Stimulated activated naive B cell treated with anti-CD40 and anti-IgM and Interleukin-4, amounts not matched to agents 10 μg/mL and 1 μg/mL and 100 μg/mL, for 72 hours (primary cell): ENCODE results near the gene KLHL22.
"Not testable (repeated sequence)": the region's sequence is repeated elsewhere in the genome, so short reads cannot be mapped to it uniquely, and the experiment has no call there.

Experiments used
- ATAC-seq, 2 donors: fragments of 150-1000 bp; cut with Tn5 transposase; replicated peaks; 2 replicates each; pipeline ENCODE4 v1.10.0; 2021; ENCODE audit warnings: moderate library complexity in 1 of 2
- DNase-seq: peaks from one replicate; pipeline ENCODE4 v3.0.0; 2021
- H3K27ac Mint-ChIP-seq: one replicate; pipeline ENCODE4 v1.8.0; 2022; ENCODE audit warnings: mild to moderate bottlenecking, mixed read lengths
- H3K27me3 Mint-ChIP-seq, 2 donors: one replicate each; pipeline ENCODE4 v1.8.0; 2022; ENCODE audit warnings: mixed read lengths in 2 of 2
- H3K36me3 Mint-ChIP-seq, 2 donors: one replicate each; pipeline ENCODE4 v1.8.0; 2022; ENCODE audit warnings: mixed read lengths in 2 of 2, mild to moderate bottlenecking in 1 of 2
- H3K4me1 Mint-ChIP-seq, 2 donors: one replicate each; pipeline ENCODE4 v1.8.0; 2022; ENCODE audit warnings: mixed read lengths in 2 of 2, mild to moderate bottlenecking in 1 of 2
- H3K4me3 Mint-ChIP-seq, 2 donors: one replicate each; pipeline ENCODE4 v1.8.0; 2022; ENCODE audit warnings: mild to moderate bottlenecking in 2 of 2, mixed read lengths in 2 of 2, moderate library complexity in 1 of 2
- H3K9me3 Mint-ChIP-seq, 2 donors: one replicate each; pipeline ENCODE4 v1.8.0; 2022; ENCODE audit warnings: mixed read lengths in 2 of 2, mild to moderate bottlenecking in 1 of 2

The KLHL22 gene

DNA sequence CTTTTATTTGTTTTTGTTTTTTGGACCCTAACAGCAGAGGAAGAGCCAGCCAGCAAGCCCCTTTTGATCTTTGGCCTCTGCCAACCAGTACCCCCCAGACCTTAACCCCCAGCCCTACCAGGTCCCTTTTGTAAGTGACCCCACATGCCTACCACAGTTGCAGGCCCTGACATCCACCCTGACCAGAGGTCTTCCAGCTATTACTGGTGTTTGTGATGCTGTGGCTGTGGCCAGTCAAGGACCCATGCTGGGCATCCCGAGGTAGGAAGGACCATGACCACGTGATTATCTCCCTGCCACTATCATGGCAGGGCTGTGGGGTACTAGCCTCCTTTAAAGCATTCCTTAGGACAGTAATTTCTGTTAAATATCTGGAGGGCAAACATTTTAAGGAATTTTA lies 20.8 kb upstream of the KLHL22 start:
- no peaks in the 10 kb centered on the region for H3K9me3 Mint-ChIP-seq
- no peak overlapping the region for H3K27ac Mint-ChIP-seq
- peaks cover 21 to 44% of the 10 kb centered on the region in 2 donors for H3K36me3 Mint-ChIP-seq
- peaks cover 38 to 68% of the 10 kb centered on the region in 2 donors for H3K4me1 Mint-ChIP-seq
- H3K4me3 Mint-ChIP-seq, result no peak overlapping the region
- ATAC-seq, result no peak
- DNase-seq, result no peak
- H3K27me3 Mint-ChIP-seq, result no peaks in the 10 kb centered on the region

DNA sequence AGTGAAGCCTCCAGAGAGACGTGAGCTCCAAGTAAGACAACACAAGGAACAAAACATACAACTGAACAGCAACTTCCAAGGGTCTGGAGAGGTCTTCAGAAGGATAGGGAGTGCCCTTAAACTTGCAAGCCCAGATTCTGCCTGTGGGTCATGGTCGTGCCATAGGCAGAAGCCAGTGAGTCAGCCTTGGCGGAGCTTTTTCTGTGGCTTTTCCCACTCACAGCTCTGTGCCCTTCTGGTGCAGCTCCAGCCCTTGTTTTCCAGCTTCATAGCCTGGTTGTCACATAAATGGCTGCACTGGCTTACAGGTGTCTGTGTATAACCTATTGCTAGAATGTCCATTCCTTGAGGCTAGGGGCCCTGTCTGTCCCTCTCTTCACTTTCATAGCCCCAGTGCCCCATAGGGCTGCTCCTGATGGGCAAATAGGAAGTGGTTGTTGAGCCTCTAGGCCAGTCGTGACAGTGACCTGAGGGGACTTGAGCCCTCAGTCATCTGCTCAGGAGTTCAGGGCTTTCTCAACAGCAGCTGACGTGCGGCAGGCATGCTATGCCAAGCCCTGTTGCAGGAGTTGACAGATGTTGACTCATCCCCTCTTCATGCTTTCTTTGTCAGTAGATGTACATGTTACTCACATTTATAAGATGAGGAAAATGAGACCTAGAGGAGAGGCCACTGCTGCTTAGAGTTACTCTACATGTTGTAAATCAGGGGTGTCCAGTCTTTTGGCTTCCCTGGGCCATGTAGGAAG lies 19.2 kb upstream of the KLHL22 start:
- H3K9me3 Mint-ChIP-seq, result no peaks in the 10 kb centered on the region
- no peak for ATAC-seq

DNA sequence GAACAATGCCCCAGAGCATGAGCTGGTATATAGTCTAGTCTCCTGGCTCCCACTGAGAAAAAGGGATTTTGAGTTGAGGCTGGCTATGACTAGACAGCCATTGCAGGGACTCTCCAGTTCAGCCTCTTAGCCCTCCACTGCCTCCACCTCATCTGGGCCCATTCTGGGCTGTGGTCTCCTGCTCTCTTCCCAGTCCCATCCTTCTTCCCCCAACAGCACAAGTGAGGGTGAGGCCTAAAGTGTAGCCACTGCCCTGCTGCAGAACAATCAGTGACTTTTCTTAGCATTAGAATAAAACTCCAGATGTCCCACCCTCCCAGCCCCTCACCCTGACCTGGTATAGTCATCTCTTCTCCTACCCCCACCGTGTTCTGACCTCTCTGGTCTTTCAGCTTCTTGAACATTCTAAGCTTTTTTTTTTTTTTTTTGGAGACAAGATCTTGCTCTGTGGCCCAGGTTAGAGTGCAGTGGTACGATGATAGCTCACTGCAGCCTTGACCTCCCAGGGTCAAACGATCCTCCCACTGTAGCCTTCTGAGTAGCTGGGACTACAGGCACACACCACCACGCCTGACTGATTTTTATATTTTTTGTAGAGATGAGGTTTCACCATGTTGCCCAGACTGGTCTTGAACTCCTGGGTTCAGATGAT lies 16.1 kb upstream of the KLHL22 start:
- Mint-ChIP-seq H3K4me1 (peaks cover 51 to 76% of the 10 kb centered on the region in 2 donors), H3K27ac (peak overlapping the region; percentile 69), H3K4me3 (peak overlapping the region; percentile 28 to 34), H3K36me3 (peaks cover 4 to 42% of the 10 kb centered on the region in 2 donors), H3K27me3 (no peaks in the 10 kb centered on the region), H3K9me3 (no peaks in the 10 kb centered on the region)
- DNase-seq, result no peak
- no peak for ATAC-seq

More for the DNA sequence above, 19.2 kb upstream of the KLHL22 start:
- no peak for DNase-seq
- Mint-ChIP-seq H3K4me3 (no peak overlapping the region), H3K27me3 (no peaks in the 10 kb centered on the region), H3K27ac (no peak overlapping the region), H3K4me1 (peaks cover 41 to 75% of the 10 kb centered on the region in 2 donors), H3K36me3 (peaks cover 12 to 42% of the 10 kb centered on the region in 2 donors)

- peak overlapping the region; percentile 37 to 39 for H3K4me3 Mint-ChIP-seq
- DNase-seq (no peak), ATAC-seq (no peak)
- peaks cover 51 to 78% of the 10 kb centered on the region in 2 donors for H3K4me1 Mint-ChIP-seq
- peak overlapping the region; percentile 42 for H3K27ac Mint-ChIP-seq
- H3K9me3 Mint-ChIP-seq, result no peaks in the 10 kb centered on the region
- H3K36me3 Mint-ChIP-seq, result peaks cover 4 to 42% of the 10 kb centered on the region in 2 donors
- no peaks in the 10 kb centered on the region for H3K27me3 Mint-ChIP-seq
Observed at GRCh38 chr22:20510811-20511577, 15.4 kb upstream of the KLHL22 start.

GRCh38 chr22:20509344-20510047 lies 13.9 kb upstream of the KLHL22 start:
- peaks cover 4 to 34% of the 10 kb centered on the region in 2 donors for H3K36me3 Mint-ChIP-seq
- peak overlapping the region; percentile 98 to 99 for H3K4me3 Mint-ChIP-seq
- H3K27me3 Mint-ChIP-seq, result no peaks in the 10 kb centered on the region
- no peaks in the 10 kb centered on the region for H3K9me3 Mint-ChIP-seq
- H3K4me1 Mint-ChIP-seq, result peaks cover 49 to 71% of the 10 kb centered on the region in 2 donors
- ATAC-seq, result peak; percentile 57 to 60
- peak overlapping the region; percentile 99 for H3K27ac Mint-ChIP-seq
- peak; percentile 22 for DNase-seq

- H3K4me1 Mint-ChIP-seq, result peaks cover 46 to 64% of the 10 kb centered on the region in 2 donors
- DNase-seq (no peak), ATAC-seq (no peak)
- no peaks in the 10 kb centered on the region for H3K9me3 Mint-ChIP-seq
- H3K36me3 Mint-ChIP-seq, result peaks cover 4 to 31% of the 10 kb centered on the region in 2 donors
- peak overlapping the region; percentile 98 to 99 for H3K4me3 Mint-ChIP-seq
- H3K27ac Mint-ChIP-seq, result peak overlapping the region; percentile 99
- no peaks in the 10 kb centered on the region for H3K27me3 Mint-ChIP-seq
Observed at GRCh38 chr22:20508815-20509271, 13.2 kb upstream of the KLHL22 start.

- not testable (repeated sequence) for ATAC-seq, DNase-seq, H3K9me3 Mint-ChIP-seq, H3K27me3 Mint-ChIP-seq
- Mint-ChIP-seq H3K27ac (peak overlapping the region; percentile 99), H3K4me3 (peak overlapping the region; percentile 98 to 99), H3K4me1 (peaks cover 44 to 58% of the 10 kb centered on the region in 2 donors), H3K36me3 (peaks cover 4 to 31% of the 10 kb centered on the region in 2 donors)
Observed at GRCh38 chr22:20508067-20508755, 12.6 kb upstream of the KLHL22 start.

DNA sequence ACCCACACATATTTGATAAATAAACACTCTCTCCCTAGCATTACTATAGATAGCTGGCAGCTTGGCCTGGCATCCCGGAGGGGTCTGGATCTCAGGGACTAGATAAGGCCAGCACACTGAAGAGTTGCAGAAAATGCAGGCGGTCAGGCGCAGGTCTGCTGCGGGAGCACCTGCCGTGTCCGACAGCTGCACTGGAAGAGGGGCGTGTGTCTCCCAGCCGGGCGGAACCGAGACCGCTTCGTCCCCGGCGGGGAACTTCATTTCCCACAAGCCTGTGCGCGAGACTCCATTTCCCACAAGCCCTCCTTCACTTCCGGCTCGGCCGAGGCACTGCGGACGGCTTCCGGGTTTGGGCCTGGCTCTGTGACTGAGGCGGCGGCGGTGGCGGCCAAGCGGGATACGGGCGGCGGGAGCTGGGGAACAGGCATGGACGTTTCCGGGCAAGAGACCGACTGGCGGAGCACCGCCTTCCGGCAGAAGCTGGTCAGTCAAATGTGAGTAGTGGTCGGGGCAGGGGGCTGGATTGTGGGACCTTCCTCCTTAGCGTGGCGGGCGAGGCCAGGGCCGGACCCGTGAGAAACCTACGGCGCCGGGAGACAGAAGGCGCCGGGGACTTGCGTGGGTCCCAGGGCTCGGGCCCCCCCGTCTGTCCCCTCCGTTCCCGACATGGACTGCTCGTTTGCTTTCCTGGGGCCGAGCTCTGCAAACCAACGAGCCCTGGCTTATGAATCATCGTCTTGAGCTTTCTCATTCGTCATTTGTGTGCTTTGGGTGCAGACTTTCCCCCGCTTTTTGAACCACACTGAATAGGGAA lies 11.9 kb upstream of the KLHL22 start, which contains the start of gene MED15:
Gene MED15, plus strand, starts transcription at position 358 of the 814 bp plus-strand sequence. Its CDS starts 69 bp downstream, at position 427.
- peak; percentile 92 to 93 for ATAC-seq
- Mint-ChIP-seq H3K36me3 (peaks cover 4 to 31% of the 10 kb centered on the region in 2 donors), H3K27ac (peak within 1 kb of the TSS; percentile 99), H3K27me3 (no peaks in the 10 kb centered on the region), H3K4me1 (peaks cover 44 to 56% of the 10 kb centered on the region in 2 donors), H3K4me3 (peak within 1 kb of the TSS; percentile 98 to 99), H3K9me3 (no peaks in the 10 kb centered on the region)
- peak; percentile 87 for DNase-seq

- Mint-ChIP-seq H3K36me3 (peaks cover 2 to 24% of the 10 kb centered on the region in 2 donors), H3K4me1 (peaks cover 38 to 48% of the 10 kb centered on the region in 2 donors), H3K27ac (peak overlapping the region; percentile 99), H3K27me3 (no peaks in the 10 kb centered on the region), H3K4me3 (peak overlapping the region; percentile 98 to 99), H3K9me3 (no peaks in the 10 kb centered on the region)
- ATAC-seq, result no peak
- DNase-seq, result no peak
Observed at GRCh38 chr22:20506543-20507252, 11.1 kb upstream of the KLHL22 start.

DNA sequence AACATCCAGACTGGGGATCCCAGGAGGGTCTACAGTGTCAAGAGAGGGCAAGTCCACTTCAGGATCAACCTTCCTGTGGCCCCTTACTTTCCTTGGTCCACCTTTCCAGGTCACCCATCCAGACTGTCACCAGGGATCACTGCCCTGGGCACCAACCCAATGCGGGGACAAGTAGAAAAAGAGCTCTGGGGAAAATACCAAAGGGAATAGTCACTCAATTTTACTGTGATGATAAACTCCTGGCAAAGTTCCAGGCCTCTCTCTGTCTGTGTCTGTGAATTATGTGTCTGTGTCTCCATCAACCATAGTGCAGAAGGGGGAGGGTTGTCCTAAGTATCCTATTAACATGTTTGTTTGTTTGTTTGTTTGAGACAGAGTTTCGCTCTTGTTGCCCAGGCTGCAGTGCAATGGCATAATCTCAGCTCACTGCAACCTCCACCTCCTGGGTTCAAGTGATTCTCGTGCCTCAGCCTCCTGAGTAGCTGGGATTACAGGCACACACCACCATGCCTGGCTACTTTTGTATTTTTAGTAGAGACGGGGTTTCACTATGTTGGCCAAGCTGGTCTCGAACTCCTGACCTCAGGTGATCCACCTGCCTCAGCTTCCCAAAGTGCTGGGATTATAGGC lies 8.8 kb upstream of the KLHL22 start:
- DNase-seq, ATAC-seq, H3K4me3 Mint-ChIP-seq, H3K27me3 Mint-ChIP-seq, H3K9me3 Mint-ChIP-seq, H3K27ac Mint-ChIP-seq: not testable (repeated sequence)
- Mint-ChIP-seq H3K36me3 (peaks cover 2 to 13% of the 10 kb centered on the region in 2 donors), H3K4me1 (peaks cover 20 to 25% of the 10 kb centered on the region in 2 donors)

DNA sequence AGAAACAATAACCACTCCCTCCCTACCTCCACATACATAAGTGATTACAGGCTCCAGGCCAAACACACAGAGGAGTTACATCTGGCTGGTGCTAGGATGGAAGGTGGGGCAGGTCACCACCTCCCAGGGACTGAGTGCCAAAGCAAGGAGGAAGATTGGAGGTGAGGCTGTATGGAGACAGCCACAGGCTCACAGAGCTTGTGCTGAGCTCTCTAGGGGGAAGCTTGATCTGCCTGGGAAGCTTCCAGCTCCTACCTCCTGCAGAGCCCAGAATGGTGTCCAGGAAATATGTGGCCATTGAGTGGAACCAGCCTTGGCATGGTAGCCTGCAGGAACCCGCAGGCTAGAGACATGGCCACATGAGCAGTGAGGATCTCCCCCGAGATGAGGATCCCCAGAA lies 8.2 kb upstream of the KLHL22 start:
- Mint-ChIP-seq H3K36me3 (peaks cover 2 to 9% of the 10 kb centered on the region in 2 donors), H3K4me1 (peaks cover 14 to 19% of the 10 kb centered on the region in 2 donors), H3K9me3 (no peaks in the 10 kb centered on the region), H3K27ac (no peak overlapping the region), H3K27me3 (no peaks in the 10 kb centered on the region), H3K4me3 (no peak overlapping the region)
- no peak for ATAC-seq
- no peak for DNase-seq

DNA sequence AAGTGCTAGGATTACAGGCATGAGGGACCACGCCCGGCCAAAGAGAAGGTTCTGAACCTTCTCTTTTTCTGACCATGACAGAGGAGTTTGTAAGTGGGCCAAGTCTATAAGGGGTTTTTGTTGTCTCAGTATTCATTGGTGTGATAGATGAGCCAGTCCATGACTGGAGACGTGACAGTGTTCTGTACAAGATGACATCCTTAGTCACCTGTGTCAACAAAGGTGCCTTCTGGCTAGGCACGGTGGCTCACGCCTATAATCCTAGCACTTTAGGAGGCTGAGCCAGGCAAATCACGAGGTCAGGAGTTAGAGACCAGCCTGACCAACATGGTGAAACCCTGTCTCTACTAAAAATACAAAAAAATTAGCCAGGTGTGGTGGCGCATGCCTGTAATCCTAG lies 4.2 kb upstream of the KLHL22 start:
- no peaks in the 10 kb centered on the region for H3K9me3 Mint-ChIP-seq
- no peak for ATAC-seq
- H3K4me1 Mint-ChIP-seq, result peaks cover 2 to 7% of the 10 kb centered on the region in 2 donors
- no peak overlapping the region for H3K4me3 Mint-ChIP-seq
- H3K27me3 Mint-ChIP-seq, result no peaks in the 10 kb centered on the region
- DNase-seq, result no peak
- no peak overlapping the region for H3K27ac Mint-ChIP-seq
- no peaks in the 10 kb centered on the region for H3K36me3 Mint-ChIP-seq
